ENCODE measurements around the gene CBY3. TPM values are rescaled to one million over a fixed set of nuclear protein-coding genes. Genes with fewer than 3 reads are reported as not detected.

The CBY3 gene
- total and polyA plus RNA-seq, 2 of the 13 experiments (the other 11 are each of a cell fraction or from before 2014, with no cell fraction given) = not detected

DNA sequence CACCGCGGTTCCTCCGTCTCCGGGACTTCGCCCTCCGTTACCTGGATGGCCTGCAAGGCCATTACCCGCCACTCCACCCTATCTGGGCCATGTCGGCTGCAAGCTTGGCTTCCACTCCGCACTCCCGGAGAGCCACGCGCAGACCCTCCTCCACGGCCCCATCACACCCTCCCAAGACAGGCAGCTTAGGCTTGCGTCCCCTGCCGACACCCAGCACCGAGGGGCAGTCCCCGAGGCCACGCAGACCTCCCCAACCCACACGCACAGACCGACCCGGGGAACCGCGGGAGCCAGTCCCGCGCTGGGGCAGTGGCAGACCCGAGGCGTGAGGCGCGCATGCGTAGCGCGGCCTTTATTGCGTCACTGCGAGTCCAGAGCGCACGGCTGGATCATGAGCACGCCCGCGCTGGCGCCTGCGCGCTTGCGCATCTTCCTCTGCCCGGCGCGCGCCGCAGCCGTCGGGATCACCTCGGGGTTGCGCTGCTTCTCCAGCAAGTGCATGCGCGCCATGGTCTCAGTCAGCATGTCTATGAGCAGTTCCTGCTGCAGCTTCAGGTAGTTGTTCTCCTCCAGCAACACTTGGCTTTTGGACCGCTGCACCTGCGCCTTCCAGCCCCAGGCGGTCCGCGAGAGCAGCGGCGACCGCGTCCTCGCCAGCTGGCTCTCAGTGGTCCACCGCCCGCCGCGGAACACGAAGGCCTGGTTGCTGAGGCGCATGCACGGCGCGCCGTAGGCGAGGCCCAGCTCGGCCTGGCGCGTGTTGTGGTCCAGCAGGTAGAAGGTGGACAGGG lies 2.4 kb downstream of the CBY3 start (continued):
- TF ChIP-seq GRHL1 (CRISPR knock-in tag; conservative IDR thresholded peaks at IDR 0.05) (no peak), PAF1 (CRISPR knock-in tag; IDR thresholded peaks at IDR 0.05) (no peak), SP5 (CRISPR knock-in tag; IDR thresholded peaks at IDR 0.05; ENCODE audit: borderline replicate concordance, low read depth) (no peak), NCOA5 (CRISPR knock-in tag; IDR thresholded peaks at IDR 0.05) (no peak), KMT2A (CRISPR knock-in tag; IDR thresholded peaks at IDR 0.05) (peak; percentile 89), MEIS2 (CRISPR knock-in tag; IDR thresholded peaks at IDR 0.05) (no peak), SSRP1 (CRISPR knock-in tag; IDR thresholded peaks at IDR 0.05) (peak; percentile 88; the same call in 1 of the 2 replicates), GABPA (IDR thresholded peaks at IDR 0.05; ENCODE audit: low read depth, low read length) (no peak), GABPA (CRISPR knock-in tag; IDR thresholded peaks at IDR 0.05; ENCODE audit: low read depth) (no peak), ZNF225 (CRISPR knock-in tag; IDR thresholded peaks at IDR 0.05) (peak; percentile 64), ZBTB3 (CRISPR knock-in tag; IDR thresholded peaks at IDR 0.05; ENCODE audit: borderline replicate concordance, low read depth) (peak; percentile 92), SATB2 (CRISPR knock-in tag; IDR thresholded peaks at IDR 0.05) (no peak; the same call in none of the 2 replicates), ZNF253 (CRISPR knock-in tag; IDR thresholded peaks at IDR 0.05; ENCODE audit: borderline replicate concordance) (no peak), REL (CRISPR knock-in tag; conservative IDR thresholded peaks at IDR 0.05) (peak; percentile 88; the same call in 1 of the 2 replicates), EEA1 (CRISPR knock-in tag; IDR thresholded peaks at IDR 0.05; ENCODE audit: borderline replicate concordance) (peak; percentile 12; the same call in 1 of the 2 replicates), ARID3A (IDR thresholded peaks at IDR 0.05; ENCODE audit: low read depth, low read length) (0 out of 2 replicates have a peak, but pooled peaks have one; percentile 16), ZC3H4 (CRISPR knock-in tag; IDR thresholded peaks at IDR 0.05; ENCODE audit: borderline replicate concordance) (no peak), ZNF547 (CRISPR knock-in tag; IDR thresholded peaks at IDR 0.05) (peak; percentile 83; the same call in 1 of the 2 replicates), TIGD3 (CRISPR knock-in tag; IDR thresholded peaks at IDR 0.05; ENCODE audit: borderline replicate concordance) (0 out of 2 replicates have a peak, but pooled peaks have one; percentile 46), MED1 (CRISPR knock-in tag; IDR thresholded peaks at IDR 0.05) (peak; percentile 89), ASH2L (IDR thresholded peaks at IDR 0.05; ENCODE audit: insufficient read length, low read depth, low read length) (peak; percentile 74), BRCA1 (CRISPR knock-in tag; IDR thresholded peaks at IDR 0.05) (no peak), ZNF839 (CRISPR knock-in tag; IDR thresholded peaks at IDR 0.05; ENCODE audit: borderline replicate concordance) (no peak), KDM6A (CRISPR knock-in tag; IDR thresholded peaks at IDR 0.05; ENCODE audit: low read depth) (no peak)

All from HepG2 (cell line).